ENCODE measurements around the gene DNAJB1.

DNAJB1 gene

DNA sequence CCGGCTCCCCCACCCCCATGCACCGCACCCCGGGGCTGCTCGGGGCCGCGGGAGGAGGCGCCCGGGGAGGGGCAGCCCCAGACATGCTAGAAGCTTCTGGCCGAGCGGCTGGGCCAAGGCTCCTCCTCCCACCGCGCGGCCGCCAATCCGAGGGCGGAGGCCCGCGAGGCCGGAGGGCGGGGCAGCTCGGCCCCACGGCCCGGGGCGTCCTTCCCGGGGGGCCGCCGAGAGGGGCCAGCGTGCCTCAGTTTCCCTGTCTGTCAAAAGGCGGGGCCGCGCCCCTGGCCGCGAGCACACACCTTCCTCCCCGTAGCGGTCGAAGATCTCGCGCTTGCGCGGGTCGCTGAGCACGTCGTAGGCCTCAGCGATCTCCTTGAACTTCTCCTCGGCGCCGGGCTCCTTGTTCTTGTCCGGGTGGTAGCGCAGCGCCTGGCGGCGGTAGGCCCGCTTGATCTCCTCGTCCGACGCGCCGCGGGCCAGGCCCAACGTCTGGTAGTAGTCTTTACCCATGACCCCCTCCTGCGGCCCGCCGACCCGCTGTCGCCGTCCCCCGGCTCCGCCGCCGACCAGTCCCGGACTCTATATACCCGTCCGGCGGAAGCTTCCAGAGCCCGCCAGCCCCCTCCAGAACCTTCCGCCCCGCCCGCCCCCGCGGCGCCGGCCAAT lies at the start of gene DNAJB1:
Gene DNAJB1 (minus strand): TSS at position 558 of the 666 bp plus-strand sequence. CDS start 48 bp downstream, at position 510.
- peak; percentile 93 for DNase-seq (ENCODE audit: low spot score)

DNA sequence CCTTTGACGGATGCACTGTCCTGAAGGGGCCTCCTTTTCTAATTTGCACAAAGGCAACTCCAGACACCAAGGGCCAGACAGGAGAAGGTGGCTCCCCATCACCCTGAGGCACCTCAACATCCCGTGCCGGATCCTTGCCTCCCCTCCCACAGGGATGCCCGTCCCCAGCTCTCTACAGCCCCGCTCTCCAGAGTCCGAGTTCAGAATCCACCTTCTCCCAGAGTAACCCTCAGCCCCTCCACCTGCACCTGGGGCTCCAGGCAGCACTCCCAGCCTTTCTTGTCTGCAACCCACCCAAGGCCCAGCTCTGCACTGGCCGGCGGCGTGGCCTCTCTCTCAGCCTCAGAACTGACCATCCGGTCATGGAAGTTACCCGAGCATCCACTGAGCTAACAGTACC lies 48.9 kb upstream of the DNAJB1 start:
- no peak for DNase-seq (ENCODE audit: low spot score)

DNA sequence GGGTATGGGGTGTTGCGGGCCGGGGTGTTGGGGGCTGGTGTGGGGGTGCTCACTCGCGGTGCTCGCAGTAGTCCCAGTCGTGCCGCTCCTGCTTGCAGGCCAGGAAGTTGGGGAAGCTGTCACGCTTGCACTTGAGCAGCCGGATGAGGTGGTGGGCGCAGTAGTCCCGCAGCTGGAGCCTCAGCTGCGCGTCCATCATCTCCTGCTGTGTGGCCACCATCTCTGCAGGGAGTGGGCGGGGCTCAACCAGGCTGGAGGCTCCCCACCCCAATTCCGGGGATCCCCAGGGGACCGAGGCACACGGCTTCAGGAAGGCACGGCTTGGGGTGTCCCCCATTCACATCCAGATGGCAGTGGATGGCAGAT lies 48.5 kb upstream of the DNAJB1 start:
- peak; percentile 2 for DNase-seq (ENCODE audit: low spot score)

DNA sequence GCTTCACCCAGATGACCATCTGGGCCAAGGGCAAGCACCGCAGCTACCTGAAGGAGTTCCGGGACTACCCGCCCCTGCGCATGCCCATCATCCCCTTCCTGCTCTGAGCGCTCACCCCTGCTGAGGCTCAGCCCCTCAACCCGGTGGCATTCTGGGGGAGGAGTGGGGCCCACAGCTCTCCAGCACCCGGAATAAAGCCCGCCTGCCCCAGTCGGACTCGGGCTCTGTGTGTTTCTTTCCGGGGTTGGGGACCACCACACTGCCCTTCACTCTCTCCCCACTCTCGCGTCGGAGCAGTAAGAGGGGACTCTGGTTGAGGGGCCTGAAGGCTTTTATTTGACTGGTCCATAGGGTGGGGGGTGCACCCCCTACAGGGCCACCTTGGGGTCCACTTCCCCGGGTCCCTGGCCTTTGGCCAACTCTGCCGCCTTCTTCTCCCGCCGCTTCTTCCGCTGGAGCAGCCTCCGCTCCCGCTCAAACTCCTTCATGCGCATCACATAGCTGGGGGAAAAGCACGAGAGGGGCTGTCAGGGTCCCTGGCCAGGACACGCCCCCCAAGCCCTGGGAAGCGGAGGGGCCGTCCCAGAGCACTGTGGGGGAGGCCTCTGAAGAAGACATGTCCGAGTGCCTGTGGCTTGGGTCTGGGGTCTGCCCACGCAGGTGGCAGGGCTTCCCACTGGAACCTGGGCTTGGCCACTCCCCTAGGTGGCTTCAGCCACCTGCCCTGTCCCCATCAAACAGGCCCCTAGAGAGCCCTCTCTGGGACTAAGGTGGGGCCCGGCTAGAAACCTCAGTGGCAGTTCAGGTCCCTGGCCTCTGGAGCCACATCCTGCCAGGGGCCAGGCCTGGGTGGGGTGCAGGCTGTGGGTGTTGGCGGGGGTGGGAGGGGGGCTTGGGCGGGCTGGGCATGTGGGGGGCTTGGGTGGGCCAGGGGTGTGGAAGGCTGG lies 47.8 kb upstream of the DNAJB1 start:
- DNase-seq (ENCODE audit: low spot score), result peak; percentile 3

DNA sequence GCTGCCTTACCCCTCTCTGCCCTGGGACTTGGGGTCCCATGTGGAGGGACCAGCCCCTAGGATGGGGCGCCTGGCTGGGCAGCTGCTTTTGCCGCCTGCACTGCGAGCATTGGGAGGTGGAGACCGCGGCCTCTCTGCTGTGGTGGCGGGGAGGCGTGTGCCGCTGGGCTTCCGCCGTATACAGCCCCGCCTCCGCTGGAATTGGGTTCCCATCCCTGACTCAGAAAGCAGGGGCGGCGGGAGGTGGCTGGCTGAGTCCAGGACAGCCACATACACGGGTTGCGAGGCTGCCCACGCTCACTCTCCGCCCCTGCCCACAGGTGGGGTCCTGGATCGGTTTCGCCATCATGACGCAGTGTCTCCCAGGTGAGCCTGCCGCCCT lies 47.1 kb upstream of the DNAJB1 start:
- peak; percentile 7 for DNase-seq (ENCODE audit: low spot score)

DNA sequence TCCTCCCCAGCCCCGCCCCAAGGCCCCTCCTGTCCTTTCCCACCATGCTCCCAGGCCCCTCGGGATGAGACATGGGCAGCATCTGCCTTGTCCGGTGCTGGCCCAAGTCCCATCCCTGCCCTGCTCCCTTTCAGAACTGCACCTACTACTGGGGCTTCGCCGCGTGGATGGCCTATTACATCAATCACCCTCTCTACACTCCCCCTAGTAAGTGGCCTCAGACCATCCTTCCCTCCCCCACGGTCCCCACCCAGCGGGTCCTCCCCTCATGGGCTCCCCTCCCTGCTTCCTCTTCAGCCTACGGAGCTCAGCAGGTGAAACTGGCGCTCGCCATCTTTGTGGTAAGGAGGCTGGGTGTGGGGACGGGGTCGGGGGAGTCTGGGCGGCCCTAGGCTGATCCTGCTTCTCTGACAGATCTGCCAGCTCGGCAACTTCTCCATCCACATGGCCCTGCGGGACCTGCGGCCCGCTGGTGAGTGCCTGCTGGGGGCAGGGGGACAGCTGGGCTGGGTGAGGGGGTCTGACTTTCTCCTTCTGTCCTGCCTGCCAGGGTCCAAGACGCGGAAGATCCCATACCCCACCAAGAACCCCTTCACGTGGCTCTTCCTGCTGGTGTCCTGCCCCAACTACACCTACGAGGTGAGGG lies 46.6 kb upstream of the DNAJB1 start:
- DNase-seq (ENCODE audit: low spot score), result peak; percentile 0

DNA sequence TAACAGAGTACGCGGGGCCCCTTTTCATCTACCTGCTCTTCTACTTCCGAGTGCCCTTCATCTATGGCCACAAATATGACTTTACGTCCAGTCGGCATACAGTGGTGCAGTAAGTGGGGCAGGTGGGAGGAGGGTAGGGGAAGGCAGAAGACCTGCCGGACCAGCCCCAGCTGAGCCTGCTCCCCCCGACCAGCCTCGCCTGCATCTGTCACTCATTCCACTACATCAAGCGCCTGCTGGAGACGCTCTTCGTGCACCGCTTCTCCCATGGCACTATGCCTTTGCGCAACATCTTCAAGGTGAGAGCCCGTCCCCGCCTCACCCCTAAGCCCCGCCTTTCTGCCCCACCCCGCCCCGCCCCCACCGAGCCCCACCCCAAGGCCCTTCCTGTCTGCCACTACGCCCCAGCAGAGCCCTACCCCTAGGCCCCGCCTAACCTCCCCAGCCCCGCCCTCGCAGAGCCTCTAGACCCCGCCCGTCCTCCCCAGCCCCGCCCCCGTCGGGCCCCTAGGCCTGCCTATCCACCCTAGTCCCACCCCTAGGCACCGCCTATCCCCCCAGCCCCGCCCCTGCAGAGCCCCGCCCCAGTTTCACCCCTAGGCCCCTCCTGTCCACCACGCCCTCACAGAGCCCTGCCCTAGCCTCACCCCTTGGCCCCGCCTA lies 45.9 kb upstream of the DNAJB1 start:
- peak; percentile 66 for DNase-seq (ENCODE audit: low spot score)

DNA sequence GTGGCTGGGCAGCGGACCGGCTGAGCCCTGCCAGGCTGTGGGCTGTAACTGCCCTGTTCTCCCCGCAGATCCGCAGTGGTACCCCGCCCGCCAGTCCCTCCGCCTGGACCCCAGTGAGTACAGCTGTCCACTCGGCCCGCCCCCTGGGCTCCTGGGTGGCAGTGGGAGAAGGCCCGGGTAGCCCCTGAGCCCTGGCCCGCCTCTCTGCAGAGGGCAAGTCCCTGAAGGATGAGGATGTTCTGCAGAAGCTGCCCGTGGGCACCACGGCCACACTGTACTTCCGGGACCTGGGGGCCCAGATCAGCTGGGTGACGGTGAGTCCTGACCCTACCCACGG lies 45.4 kb upstream of the DNAJB1 start:
- DNase-seq (ENCODE audit: low spot score), result no peak

DNA sequence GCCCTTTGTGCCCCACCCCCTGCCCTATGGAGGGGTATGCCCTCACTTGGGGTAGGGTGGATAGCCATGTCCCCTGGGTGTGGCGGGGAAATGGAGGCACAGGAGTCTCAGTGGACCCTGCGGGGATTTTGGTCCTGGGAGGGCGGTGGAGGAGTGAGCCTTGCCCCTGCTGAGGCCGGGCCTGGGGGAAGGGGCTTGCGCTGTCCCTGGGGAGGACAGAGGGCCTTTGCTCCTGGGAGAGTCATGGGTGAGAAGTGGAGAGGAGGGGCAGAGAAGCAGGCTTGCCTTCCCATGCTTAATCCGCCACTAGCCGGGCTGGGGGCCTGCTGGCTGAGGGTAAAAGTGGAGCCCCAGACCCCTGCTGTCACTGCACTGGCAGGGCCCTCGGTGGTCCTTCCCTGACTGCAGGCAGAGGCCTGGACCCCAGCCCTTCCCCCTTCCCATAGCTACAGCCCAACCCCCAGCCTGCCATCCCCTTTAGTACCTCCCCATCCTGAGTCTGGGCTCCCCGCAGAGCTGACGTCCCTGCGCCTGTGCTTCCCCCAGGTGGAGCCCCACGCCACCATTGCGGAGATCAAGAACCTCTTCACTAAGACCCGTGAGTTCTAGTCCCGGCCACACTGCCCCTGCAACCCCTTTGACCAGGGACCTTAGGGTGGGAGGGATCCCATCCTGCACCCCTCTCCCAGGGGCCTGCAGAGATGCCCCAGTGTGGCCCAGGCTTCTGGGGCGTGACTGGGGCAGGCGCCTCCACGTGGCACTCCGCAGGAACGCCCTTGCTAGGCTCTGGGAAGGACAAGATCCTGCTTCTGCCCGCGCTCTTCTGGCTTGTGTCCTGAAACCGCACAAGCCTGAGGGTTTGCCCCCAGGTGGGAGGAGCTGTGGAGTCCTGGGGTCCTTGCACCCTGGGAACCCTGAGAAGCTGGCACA lies 44.7 kb upstream of the DNAJB1 start:
- DNase-seq (ENCODE audit: low spot score), result no peak

DNA sequence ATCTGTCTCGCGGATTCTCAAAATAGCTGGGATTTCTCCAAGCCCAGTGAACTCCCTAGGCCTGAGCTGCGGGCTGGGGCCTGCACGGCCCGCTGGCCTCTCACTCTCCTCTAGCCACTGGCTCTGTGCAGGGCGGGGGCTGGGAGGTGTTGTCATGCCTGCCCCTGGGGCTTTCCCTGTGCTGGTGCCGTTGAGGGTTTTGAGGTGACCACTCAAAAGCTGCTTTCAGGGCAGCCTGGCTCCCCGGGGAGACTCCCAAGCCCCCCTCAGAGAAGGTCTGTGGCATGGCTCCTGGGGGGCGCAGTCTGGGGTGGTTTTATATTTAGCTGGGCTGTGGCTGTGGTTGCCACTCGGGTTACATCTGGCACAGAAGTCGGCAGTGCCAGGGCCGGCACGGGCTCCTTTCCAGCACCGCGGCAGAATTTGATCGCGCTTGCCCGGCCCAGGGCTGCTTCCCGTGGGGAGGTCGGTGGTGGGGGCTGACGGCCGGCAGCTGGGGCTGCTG lies 43.7 kb upstream of the DNAJB1 start:
- DNase-seq (ENCODE audit: low spot score), result no peak

DNA sequence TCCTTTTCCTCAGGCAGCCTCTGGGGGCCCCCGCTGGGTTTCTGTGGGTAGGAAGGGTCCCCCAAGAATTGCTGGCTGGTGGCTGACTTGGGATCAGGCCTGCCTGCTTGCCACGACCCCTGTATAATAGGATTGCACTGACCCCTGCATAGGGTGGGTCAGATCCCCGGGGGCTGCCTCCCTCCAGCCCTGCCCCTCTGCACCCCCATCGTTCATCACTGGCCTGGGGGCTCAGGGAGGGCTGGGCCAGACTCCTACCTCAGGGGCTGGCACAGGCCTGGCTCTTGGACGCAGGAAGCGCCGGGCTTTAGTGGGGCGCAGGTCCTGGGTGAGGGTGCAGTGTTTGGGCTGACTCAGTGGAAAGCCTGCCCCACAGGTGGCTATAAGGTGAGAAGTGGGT lies 43.1 kb upstream of the DNAJB1 start:
- no peak for DNase-seq (ENCODE audit: low spot score)

DNA sequence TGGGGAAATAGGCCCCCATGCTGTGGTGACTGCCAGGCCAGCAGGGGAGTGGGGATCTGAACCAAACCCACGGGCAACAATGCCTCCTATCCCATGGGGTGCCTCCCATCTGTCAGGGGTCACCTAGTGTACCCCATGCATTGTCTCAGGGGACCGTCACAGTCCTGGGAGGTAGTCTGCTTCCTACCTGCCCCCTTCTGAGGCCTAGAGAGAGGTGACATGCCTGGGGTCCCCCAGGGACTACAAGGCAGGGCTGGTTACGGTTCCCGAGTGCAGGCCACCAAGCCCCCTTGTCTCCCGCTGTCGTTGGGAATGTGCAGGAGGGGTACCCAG lies 42.5 kb upstream of the DNAJB1 start:
- DNase-seq (ENCODE audit: low spot score), result no peak

DNA sequence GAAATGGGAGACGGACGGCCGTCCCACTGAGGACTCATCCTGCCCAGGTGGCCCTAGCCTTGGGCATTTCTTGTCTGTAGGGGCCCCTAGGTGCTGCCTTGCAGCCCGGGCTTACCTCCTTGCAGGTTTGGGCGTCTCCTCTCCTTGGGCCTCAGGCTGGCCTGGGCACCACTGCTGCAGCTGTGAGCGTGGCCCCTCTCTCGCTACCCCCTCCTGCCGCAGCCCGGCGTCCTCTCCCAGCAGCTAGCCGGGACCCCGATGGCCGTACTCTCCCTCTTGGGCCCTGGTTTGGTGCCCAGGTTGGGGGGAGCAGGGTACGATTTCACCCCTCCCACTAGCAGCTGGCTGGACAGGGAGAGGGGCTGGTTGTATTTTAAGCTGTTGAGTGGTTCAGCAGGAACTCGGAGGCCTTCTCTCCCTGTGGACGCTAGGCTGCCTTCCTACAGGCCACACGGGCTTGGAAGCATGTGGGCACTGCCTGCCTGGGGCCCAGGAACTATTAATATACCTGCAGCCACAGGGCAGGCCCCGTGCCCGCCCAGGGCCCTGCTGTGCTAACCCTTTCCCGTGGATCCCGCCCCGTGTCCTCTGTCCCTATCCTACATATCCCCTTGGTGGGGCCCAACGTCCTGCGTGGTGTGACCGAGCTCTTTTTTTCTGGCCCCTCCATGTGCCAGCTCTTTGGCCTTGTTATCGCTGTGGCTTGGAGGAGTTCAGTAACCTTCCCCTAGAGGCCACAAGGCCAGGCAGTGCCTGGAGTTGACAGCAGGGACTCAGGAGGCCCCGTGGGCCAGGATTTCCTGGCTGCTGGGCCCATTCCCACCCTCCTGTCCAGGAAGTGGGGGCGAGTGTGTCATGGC lies 41.9 kb upstream of the DNAJB1 start:
- DNase-seq (ENCODE audit: low spot score), result no peak

DNA sequence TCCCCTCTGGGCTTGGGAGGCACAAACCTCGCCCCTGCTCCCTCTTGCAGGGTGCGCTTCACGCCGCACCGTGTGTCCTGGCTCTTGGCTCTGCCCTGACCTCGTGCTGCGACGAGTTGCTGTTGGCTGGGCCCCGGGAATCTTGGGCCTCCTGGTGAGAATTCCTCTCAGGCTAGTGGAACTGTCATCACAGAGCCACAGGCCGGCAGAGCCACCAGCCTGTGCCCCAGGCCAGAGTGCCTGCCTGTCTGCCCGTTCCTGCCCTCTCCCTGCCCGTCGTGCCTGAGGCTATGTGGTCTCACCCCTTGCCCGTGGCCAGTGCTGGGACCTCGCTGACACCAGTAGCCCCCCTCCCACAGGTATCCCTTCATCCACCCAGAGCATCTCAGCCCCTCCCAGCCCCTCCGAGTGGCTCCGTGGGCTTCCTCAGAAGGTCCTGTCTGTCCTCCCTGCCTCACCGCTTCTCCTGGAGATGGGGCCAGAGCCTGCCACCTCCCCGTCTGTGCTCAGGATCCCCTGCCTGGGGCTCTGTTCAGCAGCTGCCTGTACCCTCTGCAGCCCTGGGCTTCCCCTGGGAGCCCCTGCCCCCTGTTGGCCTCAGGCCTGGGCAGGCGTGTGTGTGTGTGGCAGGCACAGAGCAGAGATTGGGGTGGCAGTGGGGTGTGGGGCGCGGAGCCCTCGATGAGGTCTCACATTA lies 40.3 kb upstream of the DNAJB1 start:
- no peak for DNase-seq (ENCODE audit: low spot score)

DNA sequence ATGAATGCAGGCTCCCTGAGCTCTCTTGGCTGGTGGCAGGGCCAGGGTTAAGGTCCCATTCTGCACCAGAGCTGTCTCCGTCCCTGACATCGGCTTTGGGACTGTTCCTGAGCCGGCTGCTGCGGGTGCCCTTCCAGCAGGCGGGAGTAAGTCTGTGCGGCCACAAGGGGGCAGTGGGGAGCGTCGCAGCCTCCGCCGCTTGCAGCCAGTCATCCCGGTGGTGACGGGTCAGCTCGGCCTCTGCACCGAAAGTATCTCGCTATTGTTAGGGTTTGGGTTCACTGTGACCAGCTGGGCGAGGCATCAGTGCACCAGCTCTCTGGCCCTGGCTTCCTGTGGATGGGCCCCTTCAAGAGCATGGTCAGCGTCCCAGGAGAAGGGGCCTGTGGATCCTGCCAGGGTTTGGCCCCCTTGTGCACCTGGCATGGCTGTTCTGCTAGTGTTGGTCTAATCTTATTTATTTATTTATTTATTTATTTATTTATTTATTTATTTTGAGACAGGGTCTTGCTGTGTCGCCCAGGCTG lies 38.5 kb upstream of the DNAJB1 start:
- DNase-seq (ENCODE audit: low spot score), result peak; percentile 96

DNA sequence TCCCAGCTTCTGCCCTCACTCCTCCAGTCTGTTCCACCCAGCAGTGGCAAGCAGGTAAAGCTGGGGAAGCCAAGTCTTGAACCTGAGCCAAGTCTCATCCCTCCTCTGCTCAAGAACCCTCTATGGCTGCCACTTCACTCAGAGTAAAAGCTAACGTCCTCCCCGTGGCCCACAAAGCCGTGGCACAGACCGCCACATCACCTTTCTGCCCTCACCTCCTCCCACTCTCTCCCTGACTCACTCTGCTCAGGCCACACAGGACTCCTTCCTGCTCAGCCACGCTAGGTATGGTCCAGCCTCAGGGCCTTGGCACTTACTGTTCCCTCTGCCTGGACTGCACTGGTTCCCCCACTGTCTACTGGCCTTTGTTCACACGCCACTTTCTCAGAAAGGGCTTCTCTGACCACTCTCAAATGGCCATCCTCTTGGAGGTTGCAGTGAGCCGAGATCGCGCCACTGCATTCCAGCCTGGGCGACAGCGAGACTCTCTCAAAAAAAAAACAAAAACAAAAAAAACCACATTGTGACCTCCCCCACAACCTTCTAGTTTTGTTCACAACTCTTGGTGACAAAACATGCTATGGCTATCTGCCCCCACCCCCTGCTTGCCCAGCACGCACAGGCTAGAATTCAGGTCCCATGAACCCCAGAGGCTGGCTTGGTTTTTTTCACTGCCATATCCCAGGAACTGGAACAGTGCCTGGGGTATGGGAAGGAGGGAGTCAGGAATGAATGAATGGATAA lies 37.9 kb upstream of the DNAJB1 start:
- DNase-seq (ENCODE audit: low spot score), result peak; percentile 7

DNA sequence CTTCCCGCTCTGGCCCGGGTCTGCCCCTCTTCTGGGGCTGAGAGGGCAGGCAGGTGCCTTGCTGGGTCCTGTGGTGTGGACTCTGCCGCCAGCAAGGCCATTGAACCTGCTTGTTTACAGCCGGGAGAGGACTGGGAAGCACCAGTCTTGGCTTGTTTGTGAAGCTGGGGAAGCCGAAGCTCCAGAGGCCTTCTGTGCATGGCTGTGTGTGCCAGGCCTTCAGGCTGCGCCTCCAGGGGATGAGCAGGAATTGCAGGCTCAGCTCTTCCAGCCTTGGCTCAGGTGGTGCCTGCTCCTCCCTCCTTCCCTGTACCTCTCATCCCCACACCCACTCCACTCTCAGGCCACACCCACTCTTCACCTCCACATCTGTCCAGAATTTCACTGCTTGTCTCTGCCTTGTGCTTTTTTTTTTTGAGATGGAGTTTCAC lies 36.2 kb upstream of the DNAJB1 start:
- no peak for DNase-seq (ENCODE audit: low spot score)

DNA sequence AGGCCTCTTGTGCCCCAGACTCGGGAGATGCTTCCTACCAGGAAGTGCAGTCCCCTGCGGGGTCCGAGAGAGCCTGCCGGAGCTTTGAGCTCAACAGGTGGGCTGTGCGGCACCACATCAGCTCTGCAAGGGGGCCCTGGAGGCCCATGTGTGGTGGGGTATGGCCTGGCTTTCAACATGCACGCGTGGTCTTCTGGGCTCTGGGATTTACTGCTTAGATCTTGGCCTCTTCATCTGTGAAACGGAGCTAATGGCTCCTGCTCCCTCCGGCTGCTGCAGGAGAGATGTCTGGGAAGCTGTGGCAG lies 35.7 kb upstream of the DNAJB1 start:
- DNase-seq (ENCODE audit: low spot score), result peak; percentile 4
